A549 (cell line): ENCODE data around the gene ELF3.

Source experiments
- BHLHE40 ChIP-seq: IDR thresholded peaks from 2 replicates; pipeline ENCODE4 v1.6.1; 2012; ENCODE audit warnings: low read depth, low read length, inconsistent platforms
- CEBPB ChIP-seq, 2 experiments: fragments of >200 bp in 1 of 2; sonication (Bioruptor Twin) in 1 of 2; formaldehyde crosslinking in 1 of 2; IDR thresholded peaks; 2 replicates each; pipeline ENCODE4 v1.6.1; 2012 to 2016
- FOSL2 ChIP-seq, 2 experiments: fragments of 450-650 bp in 1 of 2; fragments of >200 bp in 1 of 2; sonication (Bioruptor Twin) in 1 of 2; formaldehyde crosslinking; IDR thresholded peaks; 2 replicates each; pipeline versions ENCODE4 v1.5.0 to v1.6.1; 2016 to 2020; ENCODE audit warnings: mild to moderate bottlenecking in 1 of 2, moderate library complexity in 1 of 2
- POLR2A ChIP-seq: IDR thresholded peaks from 2 replicates; pipeline ENCODE4 v1.6.1; 2012; ENCODE audit warnings: mild to moderate bottlenecking, low read length
- SMC3 ChIP-seq: fragments of >200 bp; sonication (Bioruptor Twin); formaldehyde crosslinking; IDR thresholded peaks from 3 replicates; pipeline ENCODE4 v1.6.1; 2018; ENCODE audit warnings: inconsistent platforms
- TP53 ChIP-seq: fragments of 250-450 bp; sonication (Bioruptor Pico); IDR thresholded peaks from 2 replicates; pipeline ENCODE4 v1.5.0; 2021; ENCODE audit warnings: mild to moderate bottlenecking, moderate library complexity
- TF ChIP-seq, protein P1 (sequence below): fragments of 200-600 bp; sonication (generic); IDR thresholded peaks from 2 replicates; pipeline ENCODE4 v1.6.1; 2016; ENCODE audit warnings: antibody characterized with exemption, mild to moderate bottlenecking, moderate library complexity
- TF ChIP-seq, protein P2 (sequence below): fragments of >200 bp; sonication (Bioruptor Twin); formaldehyde crosslinking; IDR thresholded peaks from 3 replicates; pipeline ENCODE4 v1.5.1; 2016
- TF ChIP-seq, protein P3 (sequence below): IDR thresholded peaks from 2 replicates; pipeline ENCODE4 v1.6.1; 2012
- TF ChIP-seq, protein P4 (sequence below): IDR thresholded peaks from 2 replicates; pipeline ENCODE4 v1.6.1; 2012

DNA sequence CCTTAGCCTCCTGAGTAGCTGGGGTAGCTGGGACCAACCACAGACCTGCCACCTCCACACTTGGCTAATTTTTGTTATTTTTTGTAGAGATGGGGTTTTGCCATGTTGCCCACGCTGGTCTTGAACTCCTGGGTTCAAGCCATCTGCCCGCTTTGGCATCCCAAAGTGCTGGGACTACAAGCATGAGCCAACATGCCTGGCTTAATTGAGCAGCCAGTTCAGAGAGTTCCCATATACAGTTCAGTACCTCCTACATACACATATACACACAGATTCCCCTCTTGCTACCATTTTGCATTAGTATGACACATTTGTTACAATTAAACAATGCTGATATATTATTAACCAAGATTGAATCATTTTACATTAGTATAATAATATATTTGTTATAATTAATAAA is 25.0 kb upstream of the ELF3 start:
- no peak for TF ChIP-seq FOSL2 (IDR thresholded peaks at IDR 0.05)
- TF ChIP-seq FOSL2 (CRISPR knock-in tag; IDR thresholded peaks at IDR 0.05), result no peak
- TF ChIP-seq, protein P1, sequence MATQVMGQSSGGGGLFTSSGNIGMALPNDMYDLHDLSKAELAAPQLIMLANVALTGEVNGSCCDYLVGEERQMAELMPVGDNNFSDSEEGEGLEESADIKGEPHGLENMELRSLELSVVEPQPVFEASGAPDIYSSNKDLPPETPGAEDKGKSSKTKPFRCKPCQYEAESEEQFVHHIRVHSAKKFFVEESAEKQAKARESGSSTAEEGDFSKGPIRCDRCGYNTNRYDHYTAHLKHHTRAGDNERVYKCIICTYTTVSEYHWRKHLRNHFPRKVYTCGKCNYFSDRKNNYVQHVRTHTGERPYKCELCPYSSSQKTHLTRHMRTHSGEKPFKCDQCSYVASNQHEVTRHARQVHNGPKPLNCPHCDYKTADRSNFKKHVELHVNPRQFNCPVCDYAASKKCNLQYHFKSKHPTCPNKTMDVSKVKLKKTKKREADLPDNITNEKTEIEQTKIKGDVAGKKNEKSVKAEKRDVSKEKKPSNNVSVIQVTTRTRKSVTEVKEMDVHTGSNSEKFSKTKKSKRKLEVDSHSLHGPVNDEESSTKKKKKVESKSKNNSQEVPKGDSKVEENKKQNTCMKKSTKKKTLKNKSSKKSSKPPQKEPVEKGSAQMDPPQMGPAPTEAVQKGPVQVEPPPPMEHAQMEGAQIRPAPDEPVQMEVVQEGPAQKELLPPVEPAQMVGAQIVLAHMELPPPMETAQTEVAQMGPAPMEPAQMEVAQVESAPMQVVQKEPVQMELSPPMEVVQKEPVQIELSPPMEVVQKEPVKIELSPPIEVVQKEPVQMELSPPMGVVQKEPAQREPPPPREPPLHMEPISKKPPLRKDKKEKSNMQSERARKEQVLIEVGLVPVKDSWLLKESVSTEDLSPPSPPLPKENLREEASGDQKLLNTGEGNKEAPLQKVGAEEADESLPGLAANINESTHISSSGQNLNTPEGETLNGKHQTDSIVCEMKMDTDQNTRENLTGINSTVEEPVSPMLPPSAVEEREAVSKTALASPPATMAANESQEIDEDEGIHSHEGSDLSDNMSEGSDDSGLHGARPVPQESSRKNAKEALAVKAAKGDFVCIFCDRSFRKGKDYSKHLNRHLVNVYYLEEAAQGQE, result no peak
- TF ChIP-seq CEBPB (IDR thresholded peaks at IDR 0.05), result no peak
- no peak for TF ChIP-seq POLR2A
- TF ChIP-seq, protein P2, sequence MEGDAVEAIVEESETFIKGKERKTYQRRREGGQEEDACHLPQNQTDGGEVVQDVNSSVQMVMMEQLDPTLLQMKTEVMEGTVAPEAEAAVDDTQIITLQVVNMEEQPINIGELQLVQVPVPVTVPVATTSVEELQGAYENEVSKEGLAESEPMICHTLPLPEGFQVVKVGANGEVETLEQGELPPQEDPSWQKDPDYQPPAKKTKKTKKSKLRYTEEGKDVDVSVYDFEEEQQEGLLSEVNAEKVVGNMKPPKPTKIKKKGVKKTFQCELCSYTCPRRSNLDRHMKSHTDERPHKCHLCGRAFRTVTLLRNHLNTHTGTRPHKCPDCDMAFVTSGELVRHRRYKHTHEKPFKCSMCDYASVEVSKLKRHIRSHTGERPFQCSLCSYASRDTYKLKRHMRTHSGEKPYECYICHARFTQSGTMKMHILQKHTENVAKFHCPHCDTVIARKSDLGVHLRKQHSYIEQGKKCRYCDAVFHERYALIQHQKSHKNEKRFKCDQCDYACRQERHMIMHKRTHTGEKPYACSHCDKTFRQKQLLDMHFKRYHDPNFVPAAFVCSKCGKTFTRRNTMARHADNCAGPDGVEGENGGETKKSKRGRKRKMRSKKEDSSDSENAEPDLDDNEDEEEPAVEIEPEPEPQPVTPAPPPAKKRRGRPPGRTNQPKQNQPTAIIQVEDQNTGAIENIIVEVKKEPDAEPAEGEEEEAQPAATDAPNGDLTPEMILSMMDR, result no peak
- TF ChIP-seq, protein P3, sequence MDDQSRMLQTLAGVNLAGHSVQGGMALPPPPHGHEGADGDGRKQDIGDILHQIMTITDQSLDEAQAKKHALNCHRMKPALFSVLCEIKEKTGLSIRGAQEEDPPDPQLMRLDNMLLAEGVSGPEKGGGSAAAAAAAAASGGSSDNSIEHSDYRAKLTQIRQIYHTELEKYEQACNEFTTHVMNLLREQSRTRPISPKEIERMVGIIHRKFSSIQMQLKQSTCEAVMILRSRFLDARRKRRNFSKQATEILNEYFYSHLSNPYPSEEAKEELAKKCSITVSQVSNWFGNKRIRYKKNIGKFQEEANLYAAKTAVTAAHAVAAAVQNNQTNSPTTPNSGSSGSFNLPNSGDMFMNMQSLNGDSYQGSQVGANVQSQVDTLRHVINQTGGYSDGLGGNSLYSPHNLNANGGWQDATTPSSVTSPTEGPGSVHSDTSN, result no peak
- no peak for TF ChIP-seq TP53 (CRISPR knock-in tag)
- no peak for TF ChIP-seq BHLHE40
- TF ChIP-seq, protein P4, sequence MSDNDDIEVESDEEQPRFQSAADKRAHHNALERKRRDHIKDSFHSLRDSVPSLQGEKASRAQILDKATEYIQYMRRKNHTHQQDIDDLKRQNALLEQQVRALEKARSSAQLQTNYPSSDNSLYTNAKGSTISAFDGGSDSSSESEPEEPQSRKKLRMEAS, result no peak
- no peak for TF ChIP-seq SMC3
